Vagina (tissue), 2 donors: ENCODE data around the gene DLG2. TPM values are rescaled to one million over a fixed set of nuclear protein-coding genes. Genes with fewer than 3 reads are reported as not detected.

Experiments used
- DNase-seq, 2 donors: peaks; one replicate each; pipeline ENCODE4 v3.0.0-alpha.2; 2017; ENCODE audit errors: extremely low spot score in 2 of 2
- H3K27ac ChIP-seq: fragments of 200-600 bp; sonication (generic); one replicate; pipeline ENCODE4 v1.5.1; 2019
- H3K27me3 ChIP-seq: fragments of 200-600 bp; sonication (generic); one replicate; pipeline ENCODE4 v1.5.1; 2019
- H3K36me3 ChIP-seq, 2 donors: fragments of 200-600 bp; sonication (generic); one replicate each; pipeline ENCODE4 v1.5.1; 2017 to 2019
- H3K4me1 ChIP-seq: fragments of 200-600 bp; sonication (generic); one replicate; pipeline ENCODE4 v1.5.1; 2019
- H3K4me3 ChIP-seq, 2 donors: fragments of 200-600 bp; sonication (generic); 1 replicate in 1 of 2; 2 replicates in 1 of 2; pipeline ENCODE4 v1.5.1; 2016 to 2019
- H3K9me3 ChIP-seq: fragments of 200-600 bp; sonication (generic); one replicate; pipeline ENCODE4 v1.5.1; 2019
- CTCF ChIP-seq, 3 experiments: fragments of 450-650 bp in 2 of 3; fragments of 200-600 bp in 1 of 3; sonication (generic) in 1 of 3; IDR thresholded peaks; one replicate each; pipeline ENCODE4 v1.5.1; 2017 to 2019; ENCODE audit warnings: antibody characterized with exemption in 3 of 3, mild to moderate bottlenecking in 2 of 3, moderate library complexity in 2 of 3
- POLR2A ChIP-seq, 2 donors: fragments of 450-650 bp; IDR thresholded peaks; one replicate each; pipeline ENCODE4 v1.6.1; 2017; ENCODE audit warnings: antibody characterized with exemption in 2 of 2, mild to moderate bottlenecking in 2 of 2, moderate library complexity in 2 of 2
- POLR2AphosphoS5 ChIP-seq, 2 donors: sonication (generic); formaldehyde crosslinking; IDR thresholded peaks; one replicate each; pipeline ENCODE4 v1.9.0; 2017; ENCODE audit warnings: antibody characterized with exemption in 2 of 2, mild to moderate bottlenecking in 2 of 2, low read depth in 1 of 2; ENCODE audit not compliant: insufficient read depth in 1 of 2
- intact Hi-C: fragments of 100-400 bp; cut with DNase I; formaldehyde crosslinking; loops from one replicate; pipeline ENCODE4 v1.15.1; 2023
- total RNA-seq: library from RNA; depleted of rRNA; stranded (reverse); fragments of >200 nt; gene quantifications from one replicate; pipeline ENCODE4 v1.2.3, GENCODE V29; 2016

DLG2 gene
- total RNA-seq, 1 donor from 2014 or later = 10.1 TPM

- Histone ChIP-seq H3K27ac (no peak overlapping the region), H3K4me1 (no peaks in the 10 kb centered on the region), H3K9me3 (no peaks in the 10 kb centered on the region), H3K36me3 (no peaks in the 10 kb centered on the region), H3K4me3 (no peak overlapping the region), H3K27me3 (no peaks in the 10 kb centered on the region)
- intact Hi-C loops = no loop called here
- TF ChIP-seq CTCF (IDR thresholded peaks at IDR 0.05) (no peak), POLR2A (IDR thresholded peaks at IDR 0.05) (no peak), POLR2AphosphoS5 (IDR thresholded peaks at IDR 0.05; ENCODE audit: insufficient read depth in 1 of 2, low read depth in 1 of 2) (no peak)
- no peak for DNase-seq
Observed at GRCh38 chr11:84144531-84144930, 1482.6 kb downstream of the DLG2 start.

GRCh38 chr11:84142411-84142810 lies 1484.7 kb downstream of the DLG2 start:
- no peak for TF ChIP-seq POLR2AphosphoS5 (IDR thresholded peaks at IDR 0.05; ENCODE audit: insufficient read depth in 1 of 2, low read depth in 1 of 2)
- TF ChIP-seq CTCF (IDR thresholded peaks at IDR 0.05) = no peak
- TF ChIP-seq POLR2A (IDR thresholded peaks at IDR 0.05) = no peak
- Histone ChIP-seq H3K27me3 (no peaks in the 10 kb centered on the region), H3K4me3 (no peak overlapping the region), H3K27ac (no peak overlapping the region), H3K36me3 (no peaks in the 10 kb centered on the region), H3K4me1 (no peaks in the 10 kb centered on the region), H3K9me3 (no peaks in the 10 kb centered on the region)
- DNase-seq = no peak
- intact Hi-C loops = no loop called here

- intact Hi-C loops = no loop called here
- Histone ChIP-seq H3K36me3 (no peaks in the 10 kb centered on the region), H3K27me3 (no peaks in the 10 kb centered on the region), H3K4me3 (no peak overlapping the region), H3K4me1 (no peaks in the 10 kb centered on the region), H3K27ac (no peak overlapping the region), H3K9me3 (no peaks in the 10 kb centered on the region)
- TF ChIP-seq CTCF (IDR thresholded peaks at IDR 0.05) (no peak), POLR2AphosphoS5 (IDR thresholded peaks at IDR 0.05; ENCODE audit: insufficient read depth in 1 of 2, low read depth in 1 of 2) (no peak)
- DNase-seq = no peak
Observed at GRCh38 chr11:84140386-84141169, 1486.6 kb downstream of the DLG2 start.

- TF ChIP-seq POLR2AphosphoS5 (IDR thresholded peaks at IDR 0.05; ENCODE audit: insufficient read depth in 1 of 2, low read depth in 1 of 2) (no peak), POLR2A (IDR thresholded peaks at IDR 0.05) (no peak), CTCF (IDR thresholded peaks at IDR 0.05) (no peak)
- Histone ChIP-seq H3K27me3 (no peaks in the 10 kb centered on the region), H3K36me3 (no peaks in the 10 kb centered on the region), H3K9me3 (no peaks in the 10 kb centered on the region), H3K4me1 (no peaks in the 10 kb centered on the region), H3K27ac (no peak overlapping the region), H3K4me3 (no peak overlapping the region)
- intact Hi-C loops = no loop called here
- no peak for DNase-seq
Observed at GRCh38 chr11:84137960-84138359, 1489.2 kb downstream of the DLG2 start.

- intact Hi-C loops = no loop called here
- no peaks in the 10 kb centered on the region for H3K9me3 ChIP-seq
- no peak overlapping the region for H3K27ac ChIP-seq
- H3K4me1 ChIP-seq = no peaks in the 10 kb centered on the region
- no peak for DNase-seq
- no peak for TF ChIP-seq POLR2AphosphoS5 (IDR thresholded peaks at IDR 0.05; ENCODE audit: insufficient read depth in 1 of 2, low read depth in 1 of 2)
- TF ChIP-seq POLR2A (IDR thresholded peaks at IDR 0.05) = no peak
- TF ChIP-seq CTCF (IDR thresholded peaks at IDR 0.05) = no peak
- no peak overlapping the region for H3K4me3 ChIP-seq
- no peaks in the 10 kb centered on the region for H3K27me3 ChIP-seq
- no peaks in the 10 kb centered on the region for H3K36me3 ChIP-seq
Observed at GRCh38 chr11:84137505-84137904, 1489.6 kb downstream of the DLG2 start.
